ENCODE results near the gene CT45A3. TPM values are rescaled to one million over a fixed set of nuclear protein-coding genes. Genes with fewer than 3 reads are reported as not detected.
"Not testable (repeated sequence)": the region's sequence is repeated elsewhere in the genome, so short reads cannot be mapped to it uniquely, and the experiment has no call there.

The CT45A3 gene
- total RNA-seq: not detected

- H3K36me3 Mint-ChIP-seq (ENCODE audit: insufficient read depth in 2 of 2); DNase-seq; H3K4me3 Mint-ChIP-seq; H3K4me1 Mint-ChIP-seq (ENCODE audit: low read depth); H3K27me3 Mint-ChIP-seq (ENCODE audit: low read depth); H3K9me3 Mint-ChIP-seq; H3K27ac Mint-ChIP-seq; ATAC-seq (replicated peaks in 1 of 2): not testable (repeated sequence)
Observed at GRCh38 chrX:135768091-135768490, at the start of gene CT45A3. CT45A3 (minus strand) TSS chrX:135768191; CDS start chrX:135764444, 3,747 bp downstream.

GRCh38 chrX:135802687-135803086 lies 34.7 kb upstream of the CT45A3 start, which contains the start of gene CT45A6:
CT45A6 (minus strand) TSS chrX:135802787; CDS start chrX:135798993, 3,794 bp downstream.
- not testable (repeated sequence) for DNase-seq; H3K4me3 Mint-ChIP-seq; ATAC-seq (replicated peaks in 1 of 2); H3K27me3 Mint-ChIP-seq (ENCODE audit: low read depth); H3K4me1 Mint-ChIP-seq (ENCODE audit: low read depth); H3K27ac Mint-ChIP-seq; H3K9me3 Mint-ChIP-seq; H3K36me3 Mint-ChIP-seq (ENCODE audit: insufficient read depth in 2 of 2)

GRCh38 chrX:135785403-135785802 lies 17.4 kb upstream of the CT45A3 start, which contains the start of gene CT45A5:
CT45A5 (minus strand) TSS chrX:135785503; CDS start chrX:135781729, 3,774 bp downstream.
- not testable (repeated sequence) for H3K36me3 Mint-ChIP-seq (ENCODE audit: insufficient read depth in 2 of 2); ATAC-seq (replicated peaks in 1 of 2); DNase-seq; H3K9me3 Mint-ChIP-seq; H3K27me3 Mint-ChIP-seq (ENCODE audit: low read depth); H3K4me1 Mint-ChIP-seq (ENCODE audit: low read depth); H3K27ac Mint-ChIP-seq; H3K4me3 Mint-ChIP-seq

- H3K27ac Mint-ChIP-seq; DNase-seq; ATAC-seq (replicated peaks in 1 of 2); H3K4me1 Mint-ChIP-seq (ENCODE audit: low read depth); H3K4me3 Mint-ChIP-seq; H3K9me3 Mint-ChIP-seq; H3K36me3 Mint-ChIP-seq (ENCODE audit: insufficient read depth in 2 of 2): not testable (repeated sequence)
- H3K27me3 Mint-ChIP-seq (ENCODE audit: low read depth): peaks cover 14% of the 10 kb centered on the region
Observed at GRCh38 chrX:135744739-135745138, 23.3 kb downstream of the CT45A3 start.

- no peaks in the 10 kb centered on the region for H3K4me1 Mint-ChIP-seq (ENCODE audit: low read depth)
- no peak for ATAC-seq (replicated peaks in 1 of 2)
- no peak overlapping the region for H3K4me3 Mint-ChIP-seq
- no peaks in the 10 kb centered on the region for H3K36me3 Mint-ChIP-seq (ENCODE audit: insufficient read depth in 2 of 2)
- peaks cover 15% of the 10 kb centered on the region for H3K27me3 Mint-ChIP-seq (ENCODE audit: low read depth)
- no peak for DNase-seq
- no peak overlapping the region for H3K27ac Mint-ChIP-seq
- no peaks in the 10 kb centered on the region for H3K9me3 Mint-ChIP-seq
Observed at GRCh38 chrX:135741192-135741715, 26.7 kb downstream of the CT45A3 start.

- Mint-ChIP-seq H3K36me3 (ENCODE audit: insufficient read depth in 2 of 2) (no peaks in the 10 kb centered on the region), H3K4me1 (ENCODE audit: low read depth) (no peaks in the 10 kb centered on the region), H3K9me3 (no peaks in the 10 kb centered on the region), H3K27me3 (ENCODE audit: low read depth) (peaks cover 15% of the 10 kb centered on the region), H3K4me3 (peak overlapping the region; percentile 55 to 57), H3K27ac (no peak overlapping the region)
- peak; percentile 51 to 64 for DNase-seq
- ATAC-seq (replicated peaks in 1 of 2): peak; percentile 66 to 74
Observed at GRCh38 chrX:135740681-135741149, 27.3 kb downstream of the CT45A3 start.

- no peak overlapping the region for H3K27ac Mint-ChIP-seq
- no peak for DNase-seq
- H3K27me3 Mint-ChIP-seq (ENCODE audit: low read depth): peaks cover 11% of the 10 kb centered on the region
- H3K4me3 Mint-ChIP-seq: no peak overlapping the region
- no peaks in the 10 kb centered on the region for H3K4me1 Mint-ChIP-seq (ENCODE audit: low read depth)
- no peaks in the 10 kb centered on the region for H3K36me3 Mint-ChIP-seq (ENCODE audit: insufficient read depth in 2 of 2)
- no peak for ATAC-seq (replicated peaks in 1 of 2)
- no peaks in the 10 kb centered on the region for H3K9me3 Mint-ChIP-seq
Observed at GRCh38 chrX:135737366-135738071, 30.5 kb downstream of the CT45A3 start.

- H3K27ac Mint-ChIP-seq; ATAC-seq (replicated peaks in 1 of 2); H3K4me3 Mint-ChIP-seq; H3K9me3 Mint-ChIP-seq; DNase-seq; H3K36me3 Mint-ChIP-seq (ENCODE audit: insufficient read depth in 2 of 2); H3K4me1 Mint-ChIP-seq (ENCODE audit: low read depth); H3K27me3 Mint-ChIP-seq (ENCODE audit: low read depth): not testable (repeated sequence)
Observed at GRCh38 chrX:135734666-135735065, 33.3 kb downstream of the CT45A3 start.

GRCh38 chrX:135713795-135714194 lies 54.2 kb downstream of the CT45A3 start:
- Mint-ChIP-seq H3K27ac (no peak overlapping the region), H3K9me3 (no peaks in the 10 kb centered on the region), H3K36me3 (ENCODE audit: insufficient read depth in 2 of 2) (no peaks in the 10 kb centered on the region), H3K4me3 (no peak overlapping the region), H3K4me1 (ENCODE audit: low read depth) (no peaks in the 10 kb centered on the region), H3K27me3 (ENCODE audit: low read depth) (peaks cover 5% of the 10 kb centered on the region)
- DNase-seq: no peak
- no peak for ATAC-seq (replicated peaks in 1 of 2)

- not testable (repeated sequence) for H3K27me3 Mint-ChIP-seq (ENCODE audit: low read depth); H3K4me3 Mint-ChIP-seq; ATAC-seq (replicated peaks in 1 of 2); H3K27ac Mint-ChIP-seq; H3K4me1 Mint-ChIP-seq (ENCODE audit: low read depth); H3K36me3 Mint-ChIP-seq (ENCODE audit: insufficient read depth in 2 of 2); H3K9me3 Mint-ChIP-seq
- DNase-seq: peak; percentile 29 to 31
Observed at GRCh38 chrX:135713183-135713689, 54.8 kb downstream of the CT45A3 start, which contains the start of gene CT45A1. CT45A1 (plus strand) TSS chrX:135713639; CDS start chrX:135718941, 5,302 bp downstream.

Other genes with a start within 250 kb of the CT45A3 start
- gene INTS6L, start 247.5 kb downstream of the CT45A3 start, total RNA-seq: 10 to 100 TPM; 28.6 to 41.3 TPM
- gene CT45A1, start 54.6 kb downstream of the CT45A3 start, total RNA-seq: not detected
- gene CT45A5, start 17.3 kb upstream of the CT45A3 start, total RNA-seq: under 1 TPM in 1 of 2 donors, not detected in 1; 0.35 TPM
- not detected for gene CT45A6, start 34.6 kb upstream of the CT45A3 start, total RNA-seq
- gene CT45A2, start 51.8 kb upstream of the CT45A3 start, total RNA-seq: not detected
- gene CT45A7, start 69.1 kb upstream of the CT45A3 start, total RNA-seq: not detected
- not detected for gene CT45A8, start 86.3 kb upstream of the CT45A3 start, total RNA-seq
- not detected for gene CT45A9, start 103.6 kb upstream of the CT45A3 start, total RNA-seq
- gene CT45A10, start 125.3 kb upstream of the CT45A3 start, total RNA-seq: not detected
- not detected for gene SAGE1, start 125.5 kb upstream of the CT45A3 start, total RNA-seq
- 10 to 100 TPM; 20.1 to 21.7 TPM for gene MMGT1, start 205.8 kb upstream of the CT45A3 start, total RNA-seq
- gene SLC9A6, start 217.2 kb upstream of the CT45A3 start, total RNA-seq: 10 to 100 TPM; 11.4 to 12.2 TPM